Neural progenitor cell (in vitro differentiated cells): Measurements from ENCODE around the gene NT5C1A. TPM values are rescaled to one million over a fixed set of nuclear protein-coding genes. Genes with fewer than 3 reads are reported as not detected.

Source experiments
- DNase-seq: peaks from one replicate; pipeline ENCODE4 v3.0.0-alpha.2; 2016; ENCODE audit warnings: low spot score
- H2AFZ ChIP-seq: fragments of 200-600 bp; sonication (generic); replicated peaks from 2 replicates; pipeline ENCODE4 v1.6.1; 2016; ENCODE audit warnings: antibody characterized with exemption
- H3F3A ChIP-seq: fragments of 200-600 bp; sonication (generic); 2 replicates; pipeline ENCODE4 v1.6.1; 2016; ENCODE audit warnings: antibody characterized with exemption, low read depth
- H3K27ac ChIP-seq: fragments of 200-600 bp; sonication (generic); 2 replicates; pipeline ENCODE4 v1.5.1; 2016; ENCODE audit warnings: mild to moderate bottlenecking
- H3K27me3 ChIP-seq: fragments of 200-600 bp; sonication (generic); 2 replicates; pipeline ENCODE4 v1.6.1; 2016; ENCODE audit warnings: mild to moderate bottlenecking, moderate library complexity
- H3K36me3 ChIP-seq: fragments of 200-600 bp; sonication (generic); 2 replicates; pipeline ENCODE4 v1.5.1; 2016
- H3K4me1 ChIP-seq: fragments of 200-600 bp; sonication (generic); 2 replicates; pipeline ENCODE4 v1.6.1; 2016; ENCODE audit warnings: mixed run types
- H3K4me2 ChIP-seq: fragments of 200-600 bp; sonication (generic); 2 replicates; pipeline ENCODE4 v1.6.1; 2016
- H3K4me3 ChIP-seq: fragments of 200-600 bp; sonication (generic); 2 replicates; pipeline ENCODE4 v1.5.1; 2016
- H3K79me2 ChIP-seq: fragments of 200-600 bp; sonication (generic); 2 replicates; pipeline ENCODE4 v1.6.1; 2016; ENCODE audit warnings: low read depth
- H3K9ac ChIP-seq: fragments of 200-600 bp; sonication (generic); 2 replicates; pipeline ENCODE4 v1.6.1; 2016
- H3K9me3 ChIP-seq: fragments of 200-600 bp; sonication (generic); 2 replicates; pipeline ENCODE4 v1.5.1; 2016; ENCODE audit warnings: low read depth
- H4K20me1 ChIP-seq: fragments of 200-600 bp; sonication (generic); 2 replicates; pipeline ENCODE4 v1.6.1; 2016; ENCODE audit warnings: low read depth
- H3K27ac Mint-ChIP-seq: 3 replicates; pipeline ENCODE4 v1.8.0; 2021; ENCODE audit warnings: mixed read lengths
- H3K27me3 Mint-ChIP-seq: 2 replicates; pipeline ENCODE4 v1.8.0; 2022; ENCODE audit warnings: low read depth, mild to moderate bottlenecking, inconsistent platforms, moderate library complexity, mixed read lengths; ENCODE audit not compliant: insufficient read depth
- H3K36me3 Mint-ChIP-seq: 3 replicates; pipeline ENCODE4 v1.8.0; 2021; ENCODE audit warnings: mixed read lengths
- H3K4me1 Mint-ChIP-seq: 3 replicates; pipeline ENCODE4 v1.8.0; 2021; ENCODE audit warnings: mixed read lengths
- H3K4me3 Mint-ChIP-seq: 3 replicates; pipeline ENCODE4 v1.8.0; 2021; ENCODE audit warnings: mild to moderate bottlenecking, moderate library complexity, mixed read lengths
- H3K9me3 Mint-ChIP-seq: 3 replicates; pipeline ENCODE4 v1.8.0; 2020; ENCODE audit warnings: mixed read lengths
- CTCF ChIP-seq: fragments of 200-600 bp; sonication (generic); IDR thresholded peaks from 2 replicates; pipeline ENCODE4 v1.5.1; 2017; ENCODE audit warnings: antibody characterized with exemption, mild to moderate bottlenecking
- EZH2 ChIP-seq: fragments of 200-600 bp; sonication (generic); IDR thresholded peaks from 2 replicates; pipeline ENCODE4 v1.6.1; 2017; ENCODE audit warnings: antibody characterized with exemption, mild to moderate bottlenecking, moderate library complexity
- EZH2phosphoT487 ChIP-seq: fragments of 200-600 bp; sonication (generic); IDR thresholded peaks from 2 replicates; pipeline ENCODE4 v1.6.1; 2017; ENCODE audit warnings: antibody characterized with exemption
- total RNA-seq: library from RNA; depleted of rRNA; stranded (reverse); fragments of >200 nt; gene quantifications from 2 replicates; pipeline ENCODE4 v1.2.3, GENCODE V29; 2015; ENCODE audit warnings: low replicate concordance

Gene NT5C1A
- total RNA-seq, 1 donor from 2014 or later = not detected

- Histone ChIP-seq H3K4me3 (no peak overlapping the region), H4K20me1 (peaks cover 36% of the 10 kb centered on the region), H3F3A (no peaks in the 10 kb centered on the region), H3K79me2 (no peaks in the 10 kb centered on the region), H3K27ac (no peak overlapping the region), H3K27me3 (peaks cover 100% of the 10 kb centered on the region), H3K9ac (no peak overlapping the region), H3K36me3 (no peaks in the 10 kb centered on the region), H3K4me1 (peaks cover 7% of the 10 kb centered on the region), H2AFZ (no peak overlapping the region), H3K4me2 (no peak overlapping the region), H3K9me3 (no peaks in the 10 kb centered on the region)
- Mint-ChIP-seq H3K36me3 (no peaks in the 10 kb centered on the region), H3K9me3 (no peaks in the 10 kb centered on the region), H3K4me3 (peak overlapping the region; percentile 72), H3K27ac (no peak overlapping the region), H3K4me1 (peaks cover 31% of the 10 kb centered on the region), H3K27me3 (peaks cover 43% of the 10 kb centered on the region)
- TF ChIP-seq CTCF = no peak
- DNase-seq = no peak
Measured at GRCh38 chr1:39690225-39690624, 18.3 kb upstream of the NT5C1A start.

- Histone ChIP-seq H3K27me3 (peaks cover 100% of the 10 kb centered on the region), H4K20me1 (peaks cover 36% of the 10 kb centered on the region), H3K4me3 (no peak overlapping the region), H3K9me3 (no peaks in the 10 kb centered on the region), H3K4me1 (peaks cover 7% of the 10 kb centered on the region), H3K27ac (no peak overlapping the region), H3K9ac (no peak overlapping the region), H2AFZ (no peak overlapping the region), H3K36me3 (no peaks in the 10 kb centered on the region), H3F3A (no peaks in the 10 kb centered on the region), H3K4me2 (no peak overlapping the region), H3K79me2 (no peaks in the 10 kb centered on the region)
- peak; percentile 57 for DNase-seq
- H3K27ac Mint-ChIP-seq = no peak overlapping the region
- peaks cover 31% of the 10 kb centered on the region for H3K4me1 Mint-ChIP-seq
- TF ChIP-seq EZH2 = no peak
- no peak for TF ChIP-seq EZH2phosphoT487
- no peak for TF ChIP-seq CTCF
- H3K27me3 Mint-ChIP-seq = peaks cover 46% of the 10 kb centered on the region
- peak overlapping the region; percentile 72 for H3K4me3 Mint-ChIP-seq
- H3K36me3 Mint-ChIP-seq = no peaks in the 10 kb centered on the region
- peaks cover 2% of the 10 kb centered on the region for H3K9me3 Mint-ChIP-seq
Measured at GRCh38 chr1:39689635-39690034, 17.7 kb upstream of the NT5C1A start.

GRCh38 chr1:39689214-39689613 is 17.3 kb upstream of the NT5C1A start:
- Histone ChIP-seq H3K4me3 (no peak overlapping the region), H3K9me3 (no peaks in the 10 kb centered on the region), H2AFZ (no peak overlapping the region), H3K27me3 (peaks cover 100% of the 10 kb centered on the region), H4K20me1 (peaks cover 36% of the 10 kb centered on the region), H3F3A (no peaks in the 10 kb centered on the region), H3K9ac (no peak overlapping the region), H3K4me2 (no peak overlapping the region), H3K4me1 (peaks cover 7% of the 10 kb centered on the region), H3K27ac (no peak overlapping the region), H3K36me3 (no peaks in the 10 kb centered on the region), H3K79me2 (no peaks in the 10 kb centered on the region)
- Mint-ChIP-seq H3K27ac (no peak overlapping the region), H3K27me3 (peaks cover 50% of the 10 kb centered on the region), H3K4me3 (no peak overlapping the region), H3K4me1 (peaks cover 31% of the 10 kb centered on the region), H3K9me3 (peaks cover 2% of the 10 kb centered on the region), H3K36me3 (no peaks in the 10 kb centered on the region)
- TF ChIP-seq CTCF (no peak), EZH2phosphoT487 (no peak), EZH2 (no peak)
- DNase-seq = no peak
